ENCODE data around the gene SETD4. TPM values are rescaled to one million over a fixed set of nuclear protein-coding genes. Genes with fewer than 3 reads are reported as not detected.
"Not testable (repeated sequence)": the region's sequence is repeated elsewhere in the genome, so short reads cannot be mapped to it uniquely, and the experiment has no call there.

SETD4 gene
- total RNA-seq, 1 donor from 2014 or later = 15.7 TPM

DNA sequence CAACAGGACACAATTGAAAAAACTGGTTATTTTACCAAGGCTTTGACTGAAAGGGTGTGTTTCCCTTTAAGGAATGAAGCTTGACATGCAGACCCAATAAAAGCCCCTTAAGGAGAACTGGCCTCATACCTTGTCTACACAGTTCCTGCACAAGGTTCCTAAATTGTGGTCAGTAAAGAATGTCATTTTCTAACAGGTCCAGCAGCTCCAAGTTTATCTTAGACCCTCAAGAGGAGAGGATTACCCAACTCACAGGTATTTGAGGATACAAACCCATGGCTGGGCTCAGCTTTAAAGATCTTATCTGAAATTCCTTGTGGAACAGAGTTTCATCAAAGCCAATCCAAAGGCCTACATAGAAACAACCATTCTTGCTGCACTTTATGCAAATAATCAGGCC is 43.1 kb upstream of the SETD4 start:
- no peak for DNase-seq (ENCODE audit: low spot score)
- TF ChIP-seq, protein P1, sequence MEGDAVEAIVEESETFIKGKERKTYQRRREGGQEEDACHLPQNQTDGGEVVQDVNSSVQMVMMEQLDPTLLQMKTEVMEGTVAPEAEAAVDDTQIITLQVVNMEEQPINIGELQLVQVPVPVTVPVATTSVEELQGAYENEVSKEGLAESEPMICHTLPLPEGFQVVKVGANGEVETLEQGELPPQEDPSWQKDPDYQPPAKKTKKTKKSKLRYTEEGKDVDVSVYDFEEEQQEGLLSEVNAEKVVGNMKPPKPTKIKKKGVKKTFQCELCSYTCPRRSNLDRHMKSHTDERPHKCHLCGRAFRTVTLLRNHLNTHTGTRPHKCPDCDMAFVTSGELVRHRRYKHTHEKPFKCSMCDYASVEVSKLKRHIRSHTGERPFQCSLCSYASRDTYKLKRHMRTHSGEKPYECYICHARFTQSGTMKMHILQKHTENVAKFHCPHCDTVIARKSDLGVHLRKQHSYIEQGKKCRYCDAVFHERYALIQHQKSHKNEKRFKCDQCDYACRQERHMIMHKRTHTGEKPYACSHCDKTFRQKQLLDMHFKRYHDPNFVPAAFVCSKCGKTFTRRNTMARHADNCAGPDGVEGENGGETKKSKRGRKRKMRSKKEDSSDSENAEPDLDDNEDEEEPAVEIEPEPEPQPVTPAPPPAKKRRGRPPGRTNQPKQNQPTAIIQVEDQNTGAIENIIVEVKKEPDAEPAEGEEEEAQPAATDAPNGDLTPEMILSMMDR (IDR thresholded peaks at IDR 0.05; ENCODE audit: unreplicated experiment) = no peak
- Mint-ChIP-seq H3K36me3 (ENCODE audit: low read depth, unreplicated experiment) (no peaks in the 10 kb centered on the region), H3K9me3 (ENCODE audit: unreplicated experiment) (no peaks in the 10 kb centered on the region), H3K27me3 (ENCODE audit: unreplicated experiment) (peaks cover 1% of the 10 kb centered on the region), H3K4me1 (ENCODE audit: unreplicated experiment) (peaks cover 4% of the 10 kb centered on the region), H3K27ac (ENCODE audit: unreplicated experiment) (no peak overlapping the region), H3K4me3 (ENCODE audit: unreplicated experiment) (no peak overlapping the region)

DNA sequence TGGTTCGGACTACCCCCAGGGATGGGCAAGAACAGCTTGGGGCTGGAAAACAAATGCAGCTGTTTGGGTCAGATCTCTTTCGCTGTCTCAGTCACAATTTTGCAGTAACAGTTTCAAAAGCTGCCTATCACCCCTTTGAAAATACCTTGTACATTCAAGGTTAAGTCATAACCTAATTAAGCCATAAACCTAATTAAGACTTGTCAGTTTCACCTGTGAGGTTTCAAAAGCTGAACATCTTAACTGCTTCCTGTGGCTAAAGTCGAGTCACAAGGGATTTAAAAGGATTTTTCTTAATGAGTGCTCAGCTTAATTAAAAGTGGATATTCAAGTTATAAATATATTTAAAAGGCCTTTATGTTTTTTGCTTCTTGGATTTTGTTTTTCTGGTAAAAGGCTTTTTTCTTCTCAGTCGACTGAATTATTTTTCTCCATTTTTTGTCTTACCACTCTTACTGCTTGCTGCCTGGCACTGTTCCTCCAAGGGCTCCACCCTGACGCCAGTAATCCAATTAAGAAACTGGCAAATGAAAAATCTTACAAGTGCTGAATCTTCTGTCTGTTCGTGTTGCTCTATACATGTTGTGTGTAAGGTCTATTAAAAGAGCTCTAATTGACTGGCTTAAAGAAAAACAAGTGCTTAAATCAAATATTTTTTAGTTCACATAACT is 40.8 kb upstream of the SETD4 start:
- Mint-ChIP-seq H3K4me3 (ENCODE audit: unreplicated experiment) (no peak overlapping the region), H3K36me3 (ENCODE audit: low read depth, unreplicated experiment) (no peaks in the 10 kb centered on the region), H3K27ac (ENCODE audit: unreplicated experiment) (no peak overlapping the region), H3K9me3 (ENCODE audit: unreplicated experiment) (no peaks in the 10 kb centered on the region), H3K4me1 (ENCODE audit: unreplicated experiment) (peaks cover 4% of the 10 kb centered on the region), H3K27me3 (ENCODE audit: unreplicated experiment) (peaks cover 1% of the 10 kb centered on the region)
- TF ChIP-seq, protein P1 (IDR thresholded peaks at IDR 0.05; ENCODE audit: unreplicated experiment) = no peak
- DNase-seq (ENCODE audit: low spot score) = no peak

DNA sequence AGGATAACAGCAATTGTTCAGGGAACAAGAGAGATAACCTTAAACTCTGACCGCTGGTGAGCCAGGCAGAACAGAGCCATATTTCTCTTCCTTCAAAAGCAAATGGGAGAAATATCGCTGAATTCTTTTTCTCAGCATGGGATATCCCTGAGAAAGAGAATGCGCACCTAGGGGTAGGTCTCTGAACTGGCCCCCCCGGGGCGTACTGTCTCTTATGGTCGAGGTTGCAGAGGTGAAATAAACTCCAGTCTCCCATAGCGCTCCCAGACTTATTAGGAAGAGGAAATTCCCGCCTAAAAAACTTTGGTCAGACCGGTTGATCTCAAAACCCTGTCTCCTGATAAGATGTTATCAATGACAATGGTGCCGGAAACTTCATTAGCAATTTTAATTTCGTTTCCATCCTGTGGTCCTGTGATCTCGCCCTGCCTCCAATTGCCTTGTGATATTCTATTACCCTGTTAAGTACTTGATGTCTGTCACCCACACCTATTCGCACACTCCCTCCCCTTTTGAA is 39.4 kb upstream of the SETD4 start:
- H3K9me3 Mint-ChIP-seq (ENCODE audit: unreplicated experiment); H3K27ac Mint-ChIP-seq (ENCODE audit: unreplicated experiment); H3K4me3 Mint-ChIP-seq (ENCODE audit: unreplicated experiment); H3K36me3 Mint-ChIP-seq (ENCODE audit: low read depth, unreplicated experiment); H3K4me1 Mint-ChIP-seq (ENCODE audit: unreplicated experiment); H3K27me3 Mint-ChIP-seq (ENCODE audit: unreplicated experiment); DNase-seq (ENCODE audit: low spot score): not testable (repeated sequence)

DNA sequence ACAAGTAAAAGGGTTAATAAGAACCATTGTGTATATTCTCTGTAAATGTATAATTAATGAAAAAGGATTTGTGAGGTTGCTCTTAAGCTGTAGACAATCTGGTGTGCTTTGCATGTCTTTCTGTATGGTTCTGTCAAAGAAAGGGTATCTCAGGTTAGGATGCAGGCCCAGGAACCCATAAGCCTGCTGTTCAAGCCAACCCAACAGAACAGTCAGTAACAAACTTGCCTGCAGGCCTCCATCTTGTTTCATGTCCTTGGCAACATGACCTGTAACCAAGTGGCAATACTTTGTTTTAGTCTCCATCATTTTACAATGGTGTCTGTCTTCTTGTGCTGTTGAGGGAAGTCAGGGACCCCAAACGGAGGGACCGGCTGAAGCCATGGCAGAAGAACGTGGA is 38.7 kb upstream of the SETD4 start:
- DNase-seq (ENCODE audit: low spot score) = no peak
- H3K27me3 Mint-ChIP-seq (ENCODE audit: unreplicated experiment) = no peaks in the 10 kb centered on the region
- H3K36me3 Mint-ChIP-seq (ENCODE audit: low read depth, unreplicated experiment) = peaks cover 4% of the 10 kb centered on the region
- no peak overlapping the region for H3K4me3 Mint-ChIP-seq (ENCODE audit: unreplicated experiment)
- no peak overlapping the region for H3K27ac Mint-ChIP-seq (ENCODE audit: unreplicated experiment)
- H3K4me1 Mint-ChIP-seq (ENCODE audit: unreplicated experiment) = peaks cover 4% of the 10 kb centered on the region
- no peaks in the 10 kb centered on the region for H3K9me3 Mint-ChIP-seq (ENCODE audit: unreplicated experiment)
- TF ChIP-seq, protein P1 (IDR thresholded peaks at IDR 0.05; ENCODE audit: unreplicated experiment) = no peak

DNA sequence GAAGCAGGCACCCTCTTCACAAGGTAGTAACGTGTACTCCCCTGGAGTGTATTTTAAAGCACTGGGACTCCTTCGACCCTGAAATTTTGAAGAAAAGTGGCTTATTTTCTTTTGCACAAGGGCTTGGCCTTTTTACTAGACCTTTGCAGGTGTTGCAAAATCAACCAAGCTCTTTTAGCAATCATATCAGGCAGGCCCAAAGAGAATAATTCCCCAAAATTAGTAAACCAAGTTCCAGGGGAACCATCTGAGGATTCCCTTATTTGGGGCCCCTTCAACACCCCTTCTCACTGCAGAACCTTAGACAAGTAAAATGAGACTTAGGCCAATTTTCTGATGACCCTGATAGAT is 37.8 kb upstream of the SETD4 start:
- H3K36me3 Mint-ChIP-seq (ENCODE audit: low read depth, unreplicated experiment) = peaks cover 10% of the 10 kb centered on the region
- TF ChIP-seq, protein P1 (IDR thresholded peaks at IDR 0.05; ENCODE audit: unreplicated experiment) = no peak
- DNase-seq (ENCODE audit: low spot score) = no peak
- H3K9me3 Mint-ChIP-seq (ENCODE audit: unreplicated experiment) = peaks cover 7% of the 10 kb centered on the region
- H3K27ac Mint-ChIP-seq (ENCODE audit: unreplicated experiment) = no peak overlapping the region
- H3K4me3 Mint-ChIP-seq (ENCODE audit: unreplicated experiment) = no peak overlapping the region
- H3K27me3 Mint-ChIP-seq (ENCODE audit: unreplicated experiment) = no peaks in the 10 kb centered on the region
- peaks cover 4% of the 10 kb centered on the region for H3K4me1 Mint-ChIP-seq (ENCODE audit: unreplicated experiment)

Measured in endothelial cell (in vitro differentiated cells).